Activated CD8-positive, alpha-beta memory T cell treated with anti-CD3 and anti-CD28 coated beads for 36 hours (primary cell): ENCODE measurements around the gene CCNK. TPM values are rescaled to one million over a fixed set of nuclear protein-coding genes. Genes with fewer than 3 reads are reported as not detected.

ENCODE experiments used
- CTCF ChIA-PET: fragments of 350-600 bp; sonication (Branson Sonifier 250); formaldehyde crosslinking; loops from one replicate; lab custom pipeline; 2021; ENCODE audit warnings: antibody characterized with exemption; lab: Charles Lee
- POLR2A ChIA-PET: fragments of 350-600 bp; sonication (Branson Sonifier 250); formaldehyde crosslinking; loops from one replicate; lab custom pipeline; 2021; ENCODE audit warnings: antibody characterized with exemption; lab: Charles Lee
- total RNA-seq, 2 experiments: library from RNA; stranded (reverse); gene quantifications; one replicate each; pipeline ENCODE4 v1.2.3, GENCODE V29; 2021

Gene CCNK
- total RNA-seq, 2 experiments from 2014 or later, result 109 to 111 TPM

GRCh38 chr14:99556134-99556791 lies 75.1 kb downstream of the CCNK start:
- POLR2A ChIA-PET, result no interaction called here
- CTCF ChIA-PET, result interaction anchor here (0.9 kb wide), 1 partner anchor 284 kb away, joined by 3 read pairs; no protein-coding TSS in a partner anchor

GRCh38 chr14:99559286-99559990 lies 78.2 kb downstream of the CCNK start:
- CTCF ChIA-PET, result no interaction called here
- POLR2A ChIA-PET, result no interaction called here

DNA sequence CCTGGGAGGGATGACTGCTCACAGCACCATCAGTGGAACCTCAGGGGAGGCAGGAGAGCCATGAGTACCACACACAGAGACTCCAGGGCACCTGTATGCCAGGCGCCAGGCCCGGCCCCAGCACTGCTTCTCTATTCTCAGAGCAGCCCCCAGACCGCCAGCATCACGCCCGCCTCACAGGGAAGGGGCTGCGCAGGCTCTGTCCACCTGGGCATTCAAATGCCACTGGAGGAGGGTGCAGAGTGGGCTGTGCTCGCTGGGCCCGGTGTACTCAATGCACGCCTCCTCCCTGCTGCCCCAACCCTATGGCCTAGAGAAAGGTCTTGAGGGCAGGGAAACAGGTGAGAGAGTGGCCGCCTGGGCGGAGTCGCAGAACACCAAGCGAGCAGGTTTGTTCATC lies 79.2 kb downstream of the CCNK start:
- CTCF ChIA-PET, result no interaction called here

GRCh38 chr14:99560922-99561683 lies 79.9 kb downstream of the CCNK start:
- CTCF ChIA-PET, result no interaction called here
- POLR2A ChIA-PET, result no interaction called here

More for the DNA sequence above, 79.2 kb downstream of the CCNK start:
- POLR2A ChIA-PET, result no interaction called here

- CTCF ChIA-PET, result interaction anchor here (0.5 kb wide), 1 partner anchor 300 kb away, joined by 6 read pairs; no protein-coding TSS in a partner anchor
- POLR2A ChIA-PET, result no interaction called here
Observed at GRCh38 chr14:99561864-99562263, 80.7 kb downstream of the CCNK start.

Other genes with a start within 250 kb of the CCNK start
- gene BCL11B, start 209.2 kb upstream of the CCNK start, total RNA-seq, result 10 to 100 TPM; 31.3 to 32.1 TPM
- 10 to 100 TPM; 59.3 to 60.1 TPM for gene SETD3, start 550 bp upstream of the CCNK start, total RNA-seq
- gene CCDC85C, start 122.8 kb downstream of the CCNK start, total RNA-seq, result 1 to 10 TPM; 4.7 to 5.5 TPM
- not detected for gene HHIPL1, start 163.7 kb downstream of the CCNK start, total RNA-seq
- gene CYP46A1, start 202.9 kb downstream of the CCNK start, total RNA-seq, result under 1 TPM; 0.19 to 0.46 TPM